Gastroesophageal sphincter (tissue), 3 donors: ENCODE measurements around the gene CORO2B.

Experiments
- POLR2A ChIP-seq, 2 donors: fragments of 450-650 bp; IDR thresholded peaks; one replicate each; pipeline ENCODE4 v1.6.1; 2017; ENCODE audit warnings: antibody characterized with exemption in 2 of 2, mild to moderate bottlenecking in 2 of 2, moderate library complexity in 1 of 2
- TF ChIP-seq, protein P1 (sequence below), 4 experiments: fragments of 200-600 bp in 2 of 4; fragments of 450-650 bp in 2 of 4; sonication (generic) in 1 of 4; IDR thresholded peaks; one replicate each; pipeline ENCODE4 v1.5.1; 2017 to 2019; ENCODE audit warnings: antibody characterized with exemption in 4 of 4, mild to moderate bottlenecking in 2 of 4, moderate library complexity in 2 of 4

DNA sequence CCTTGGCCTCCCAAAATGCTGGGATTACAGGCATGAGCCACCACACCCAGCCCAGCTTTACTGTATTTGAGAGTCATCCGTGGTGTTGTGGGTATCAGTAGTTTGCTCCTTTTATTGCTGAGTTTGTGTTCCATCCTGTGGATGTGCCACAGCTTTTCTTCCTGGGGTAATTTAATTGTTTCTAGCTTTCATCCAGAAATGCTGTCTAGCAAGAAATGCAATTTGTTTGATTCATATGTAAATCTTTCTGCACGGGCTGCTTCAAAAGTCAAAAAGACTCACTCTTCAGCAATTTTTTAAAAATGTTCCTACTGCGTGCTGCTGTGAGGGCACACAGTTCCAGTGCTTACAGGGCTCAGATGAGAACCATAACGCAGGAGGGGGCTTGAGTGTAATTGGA, 47.1 kb downstream of the CORO2B start:
- no peak for TF ChIP-seq POLR2A (IDR thresholded peaks at IDR 0.05)
- TF ChIP-seq, protein P1, sequence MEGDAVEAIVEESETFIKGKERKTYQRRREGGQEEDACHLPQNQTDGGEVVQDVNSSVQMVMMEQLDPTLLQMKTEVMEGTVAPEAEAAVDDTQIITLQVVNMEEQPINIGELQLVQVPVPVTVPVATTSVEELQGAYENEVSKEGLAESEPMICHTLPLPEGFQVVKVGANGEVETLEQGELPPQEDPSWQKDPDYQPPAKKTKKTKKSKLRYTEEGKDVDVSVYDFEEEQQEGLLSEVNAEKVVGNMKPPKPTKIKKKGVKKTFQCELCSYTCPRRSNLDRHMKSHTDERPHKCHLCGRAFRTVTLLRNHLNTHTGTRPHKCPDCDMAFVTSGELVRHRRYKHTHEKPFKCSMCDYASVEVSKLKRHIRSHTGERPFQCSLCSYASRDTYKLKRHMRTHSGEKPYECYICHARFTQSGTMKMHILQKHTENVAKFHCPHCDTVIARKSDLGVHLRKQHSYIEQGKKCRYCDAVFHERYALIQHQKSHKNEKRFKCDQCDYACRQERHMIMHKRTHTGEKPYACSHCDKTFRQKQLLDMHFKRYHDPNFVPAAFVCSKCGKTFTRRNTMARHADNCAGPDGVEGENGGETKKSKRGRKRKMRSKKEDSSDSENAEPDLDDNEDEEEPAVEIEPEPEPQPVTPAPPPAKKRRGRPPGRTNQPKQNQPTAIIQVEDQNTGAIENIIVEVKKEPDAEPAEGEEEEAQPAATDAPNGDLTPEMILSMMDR (IDR thresholded peaks at IDR 0.05), result no peak
